Breast epithelium (tissue), 4 donors: ENCODE results near the gene HEG1. TPM values are rescaled to one million over a fixed set of nuclear protein-coding genes. Genes with fewer than 3 reads are reported as not detected.
A peak's percentile ranks its signal among the peaks of the same experiment; 100 is the strongest.

Source experiments
- DNase-seq, 2 donors: peaks; one replicate each; pipeline ENCODE4 v3.0.0-alpha.2; 2019; ENCODE audit warnings: low spot score in 2 of 2
- H3K27ac ChIP-seq, 2 donors: fragments of 200-600 bp; sonication (generic) in 1 of 2; one replicate each; pipeline ENCODE4 v1.5.1; 2016 to 2019; ENCODE audit warnings: mild to moderate bottlenecking in 1 of 2
- H3K27me3 ChIP-seq, 2 donors: fragments of 200-600 bp; sonication (generic) in 1 of 2; one replicate each; pipeline versions ENCODE4 v1.5.1 to v1.6.0; 2017 to 2019; ENCODE audit warnings: control low read depth in 1 of 2, mild to moderate bottlenecking in 1 of 2
- H3K36me3 ChIP-seq: fragments of 200-600 bp; one replicate; pipeline ENCODE4 v1.5.1; 2019
- H3K4me1 ChIP-seq, 2 donors: fragments of 200-600 bp; sonication (generic); one replicate each; pipeline ENCODE4 v1.5.1; 2016 to 2019; ENCODE audit warnings: control low read depth in 1 of 2
- H3K4me3 ChIP-seq, 3 donors: fragments of 200-600 bp; sonication (generic); 1 replicate in 2 of 3; 2 replicates in 1 of 3; pipeline ENCODE4 v1.5.1; 2016 to 2019; ENCODE audit warnings: mild to moderate bottlenecking in 3 of 3, moderate library complexity in 2 of 3
- H3K9me3 ChIP-seq, 2 donors: fragments of 200-600 bp; sonication (generic) in 1 of 2; one replicate each; pipeline ENCODE4 v1.5.1; 2016 to 2019; ENCODE audit warnings: control low read depth in 1 of 2
- POLR2A ChIP-seq: fragments of 450-650 bp; IDR thresholded peaks from one replicate; pipeline ENCODE4 v1.6.1; 2016; ENCODE audit warnings: antibody characterized with exemption, mild to moderate bottlenecking, moderate library complexity
- POLR2AphosphoS5 ChIP-seq, 3 donors: sonication (generic); formaldehyde crosslinking; IDR thresholded peaks; one replicate each; pipeline ENCODE4 v1.6.1; 2017; ENCODE audit warnings: antibody characterized with exemption in 3 of 3
- intact Hi-C: fragments of 100-400 bp; cut with DNase I; formaldehyde crosslinking; loops from one replicate; pipeline ENCODE4 v1.15.1; 2023; ENCODE audit warnings: low total_unique reads
- total RNA-seq, 3 donors: library from RNA; depleted of rRNA; stranded (reverse); fragments of >200 nt; gene quantifications; one replicate each; pipeline ENCODE4 v1.1.0, GENCODE V29; 2016
- TF ChIP-seq, protein P1 (sequence below), 3 donors: fragments of 450-650 bp; IDR thresholded peaks; one replicate each; pipeline ENCODE4 v1.5.1; 2016 to 2017; ENCODE audit warnings: antibody characterized with exemption in 3 of 3, mild to moderate bottlenecking in 3 of 3, moderate library complexity in 3 of 3

Gene HEG1
- total RNA-seq, 3 donors from 2014 or later: 36.0 to 45.9 (median 45.1) TPM

DNA sequence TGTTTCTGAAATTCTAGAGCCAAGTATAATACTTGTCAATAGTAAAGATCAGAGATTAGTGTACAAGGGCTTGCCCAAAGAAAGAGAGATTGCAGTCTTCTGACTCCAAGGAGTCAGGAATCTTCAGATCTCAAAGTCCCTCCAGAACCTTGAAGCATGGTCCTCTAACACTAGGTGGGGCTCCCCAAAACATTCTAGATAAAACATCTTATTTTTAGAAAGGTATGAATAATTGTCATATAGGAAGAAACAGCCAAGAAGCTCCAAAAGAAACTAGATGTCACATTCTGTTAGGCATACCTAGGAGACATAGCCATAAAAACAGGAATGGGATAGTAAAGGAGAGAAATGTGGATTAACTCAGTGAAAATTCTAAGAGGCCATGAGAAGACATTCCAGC is 132.0 kb downstream of the HEG1 start:
- H3K9me3 ChIP-seq: no peaks in the 10 kb centered on the region
- TF ChIP-seq POLR2A: no peak
- TF ChIP-seq, protein P1, sequence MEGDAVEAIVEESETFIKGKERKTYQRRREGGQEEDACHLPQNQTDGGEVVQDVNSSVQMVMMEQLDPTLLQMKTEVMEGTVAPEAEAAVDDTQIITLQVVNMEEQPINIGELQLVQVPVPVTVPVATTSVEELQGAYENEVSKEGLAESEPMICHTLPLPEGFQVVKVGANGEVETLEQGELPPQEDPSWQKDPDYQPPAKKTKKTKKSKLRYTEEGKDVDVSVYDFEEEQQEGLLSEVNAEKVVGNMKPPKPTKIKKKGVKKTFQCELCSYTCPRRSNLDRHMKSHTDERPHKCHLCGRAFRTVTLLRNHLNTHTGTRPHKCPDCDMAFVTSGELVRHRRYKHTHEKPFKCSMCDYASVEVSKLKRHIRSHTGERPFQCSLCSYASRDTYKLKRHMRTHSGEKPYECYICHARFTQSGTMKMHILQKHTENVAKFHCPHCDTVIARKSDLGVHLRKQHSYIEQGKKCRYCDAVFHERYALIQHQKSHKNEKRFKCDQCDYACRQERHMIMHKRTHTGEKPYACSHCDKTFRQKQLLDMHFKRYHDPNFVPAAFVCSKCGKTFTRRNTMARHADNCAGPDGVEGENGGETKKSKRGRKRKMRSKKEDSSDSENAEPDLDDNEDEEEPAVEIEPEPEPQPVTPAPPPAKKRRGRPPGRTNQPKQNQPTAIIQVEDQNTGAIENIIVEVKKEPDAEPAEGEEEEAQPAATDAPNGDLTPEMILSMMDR (IDR thresholded peaks at IDR 0.05): no peak
- TF ChIP-seq POLR2AphosphoS5 (IDR thresholded peaks at IDR 0.05): no peak
- H3K4me3 ChIP-seq: no peak overlapping the region
- no peaks in the 10 kb centered on the region for H3K27me3 ChIP-seq
- H3K4me1 ChIP-seq: no peaks in the 10 kb centered on the region
- intact Hi-C loops: no loop called here
- DNase-seq: no peak
- H3K27ac ChIP-seq: no peak overlapping the region
- no peaks in the 10 kb centered on the region for H3K36me3 ChIP-seq

DNA sequence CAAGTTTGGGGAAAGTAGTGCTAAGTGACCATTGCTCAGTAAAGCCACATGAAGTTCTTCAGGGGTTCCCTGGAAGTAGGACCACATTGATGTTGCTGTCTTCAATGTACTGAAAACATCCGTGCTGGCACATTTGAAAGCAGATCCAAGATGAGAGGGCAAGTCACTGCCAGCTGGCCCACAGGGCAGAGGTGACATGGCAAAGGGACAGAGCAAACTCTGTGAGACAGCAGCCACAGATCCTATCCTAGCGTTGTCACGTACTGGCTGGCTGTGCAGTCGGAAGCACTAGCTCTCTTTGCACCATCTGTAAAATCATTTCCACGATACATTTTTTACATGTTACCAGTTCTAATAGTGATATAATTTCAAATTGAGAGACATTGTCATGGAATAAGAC is 135.1 kb downstream of the HEG1 start:
- TF ChIP-seq, protein P1 (IDR thresholded peaks at IDR 0.05): no peak
- TF ChIP-seq POLR2A (no peak), POLR2AphosphoS5 (IDR thresholded peaks at IDR 0.05) (no peak)
- Histone ChIP-seq H3K4me1 (no peaks in the 10 kb centered on the region), H3K27ac (no peak overlapping the region), H3K27me3 (no peaks in the 10 kb centered on the region), H3K4me3 (no peak overlapping the region), H3K9me3 (no peaks in the 10 kb centered on the region), H3K36me3 (no peaks in the 10 kb centered on the region)
- DNase-seq: peak; percentile 27 to 63
- intact Hi-C loops: no loop called here

DNA sequence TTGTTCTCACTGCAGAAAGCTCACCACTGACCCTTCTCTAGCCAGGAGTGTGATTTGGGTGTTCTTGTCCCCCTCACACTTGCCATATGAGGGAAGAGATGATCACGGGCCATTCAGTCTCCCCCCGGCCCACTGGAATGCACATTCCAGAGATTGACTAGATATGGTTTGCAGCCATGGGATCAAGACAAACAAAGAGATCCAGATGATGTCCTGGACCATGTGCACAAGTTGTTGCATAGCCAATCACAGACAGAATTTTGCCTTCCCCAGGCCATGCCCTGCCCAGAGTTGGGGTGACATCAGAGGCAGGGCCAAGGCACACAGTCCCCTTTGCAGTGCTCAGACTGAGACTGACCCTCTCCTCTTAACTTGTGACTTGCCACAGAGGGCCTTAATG is 136.0 kb downstream of the HEG1 start:
- intact Hi-C loops: no loop called here
- DNase-seq: no peak
- Histone ChIP-seq H3K36me3 (no peaks in the 10 kb centered on the region), H3K4me1 (no peaks in the 10 kb centered on the region), H3K27ac (no peak overlapping the region), H3K9me3 (no peaks in the 10 kb centered on the region), H3K4me3 (no peak overlapping the region), H3K27me3 (no peaks in the 10 kb centered on the region)
- no peak for TF ChIP-seq POLR2AphosphoS5 (IDR thresholded peaks at IDR 0.05)
- TF ChIP-seq POLR2A: no peak
- TF ChIP-seq, protein P1 (IDR thresholded peaks at IDR 0.05): no peak

DNA sequence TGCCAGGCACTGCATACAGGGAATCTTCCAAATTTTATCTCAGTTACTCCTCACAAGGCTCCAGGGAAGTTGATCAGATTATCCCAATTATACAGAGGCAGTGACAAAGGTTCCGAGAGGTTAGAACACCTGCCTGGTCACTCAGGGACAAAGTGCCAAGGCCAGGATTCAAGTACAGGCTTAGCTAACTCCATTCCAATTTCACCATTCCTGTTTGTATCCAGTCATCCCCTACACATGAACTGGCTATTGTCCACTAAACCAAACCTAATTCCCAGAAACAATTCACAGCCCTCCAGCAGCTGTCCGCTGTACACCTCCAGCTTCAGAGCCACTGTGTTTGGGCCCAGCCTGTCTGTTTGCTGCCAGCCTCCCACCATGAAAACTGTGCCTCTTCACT is 137.3 kb downstream of the HEG1 start:
- no peak for DNase-seq
- no peaks in the 10 kb centered on the region for H3K36me3 ChIP-seq
- no peaks in the 10 kb centered on the region for H3K4me1 ChIP-seq
- H3K4me3 ChIP-seq: no peak overlapping the region
- no peak overlapping the region for H3K27ac ChIP-seq
- no peaks in the 10 kb centered on the region for H3K9me3 ChIP-seq
- no peaks in the 10 kb centered on the region for H3K27me3 ChIP-seq
- intact Hi-C loops: no loop called here
- TF ChIP-seq, protein P1 (IDR thresholded peaks at IDR 0.05): no peak
- no peak for TF ChIP-seq POLR2A
- no peak for TF ChIP-seq POLR2AphosphoS5 (IDR thresholded peaks at IDR 0.05)

DNA sequence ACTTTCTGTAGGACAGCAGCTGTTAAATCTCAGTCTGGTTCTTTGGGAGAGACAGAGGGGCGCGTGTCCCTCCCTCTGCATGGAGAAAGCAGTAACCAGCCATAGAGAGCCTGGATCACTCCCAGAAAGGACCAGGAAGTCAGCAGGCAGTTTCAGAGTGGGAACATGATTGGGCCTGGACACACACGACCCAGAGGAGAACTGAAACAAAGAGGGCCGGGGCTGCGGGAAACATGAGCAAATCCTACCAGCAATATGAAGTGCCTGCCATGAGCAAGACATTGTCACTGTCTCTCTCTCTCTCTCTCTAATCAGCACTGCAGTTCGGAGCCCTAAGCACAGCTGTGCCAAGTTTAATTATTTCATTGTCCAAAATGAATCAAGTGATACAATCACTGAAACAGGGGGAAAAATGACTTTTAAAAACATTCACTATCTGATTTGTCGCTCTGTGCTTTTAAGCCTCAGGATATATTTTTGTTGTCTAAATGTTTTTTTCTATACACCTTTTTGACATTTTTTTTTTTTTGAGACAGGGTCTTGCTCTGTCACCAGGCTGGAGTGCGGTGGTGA is 138.9 kb downstream of the HEG1 start:
- intact Hi-C loops: no loop called here
- no peaks in the 10 kb centered on the region for H3K36me3 ChIP-seq
- no peak overlapping the region for H3K27ac ChIP-seq
- TF ChIP-seq POLR2AphosphoS5 (IDR thresholded peaks at IDR 0.05): no peak
- TF ChIP-seq, protein P1 (IDR thresholded peaks at IDR 0.05): no peak
- no peak for TF ChIP-seq POLR2A
- no peaks in the 10 kb centered on the region for H3K4me1 ChIP-seq
- no peaks in the 10 kb centered on the region for H3K27me3 ChIP-seq
- H3K9me3 ChIP-seq: no peaks in the 10 kb centered on the region
- H3K4me3 ChIP-seq: no peak overlapping the region
- DNase-seq: no peak

Other genes with a start within 250 kb of the HEG1 start
- 100 to 1,000 TPM in 2 of 3 donors, 10 to 100 TPM in 1; 80.1 to 286 (median 181) TPM for gene ITGB5, start 168.6 kb downstream of the HEG1 start, total RNA-seq
- 1 to 10 TPM in 1 of 3 donors, not detected in 2; 3.9 TPM for gene MUC13, start 121.2 kb downstream of the HEG1 start, total RNA-seq
- 10 to 100 TPM in 1 of 3 donors, 1 to 10 TPM in 1, under 1 TPM in 1; 0.48 to 12.5 (median 9.8) TPM for gene SLC12A8, start 156.8 kb upstream of the HEG1 start, total RNA-seq